NCI-H2227 treated with DMSO at 0.1 percent for 48 hours (cell line): ENCODE results near the gene ACSF3.
"Not testable (repeated sequence)": the region's sequence is repeated elsewhere in the genome, so short reads cannot be mapped to it uniquely, and the experiment has no call there.

Experiments used
- DNase-seq: peaks from one replicate; lab custom pipeline; 2025; lab: John Stamatoyannopoulos, UW

ACSF3 gene

GRCh38 chr16:89175280-89176146 is 81.9 kb downstream of the ACSF3 start:
- no peak for DNase-seq

- no peak for DNase-seq
Observed at GRCh38 chr16:89176147-89176690, 82.6 kb downstream of the ACSF3 start.

- DNase-seq = no peak
Observed at GRCh38 chr16:89176717-89177116, 83.1 kb downstream of the ACSF3 start.

GRCh38 chr16:89177501-89177900 is 83.8 kb downstream of the ACSF3 start:
- no peak for DNase-seq

GRCh38 chr16:89178453-89179147 is 84.9 kb downstream of the ACSF3 start:
- no peak for DNase-seq

- no peak for DNase-seq
Observed at GRCh38 chr16:89179148-89179484, 85.5 kb downstream of the ACSF3 start.

- no peak for DNase-seq
Observed at GRCh38 chr16:89179656-89180315, 86.1 kb downstream of the ACSF3 start.

- DNase-seq = no peak
Observed at GRCh38 chr16:89183463-89183862, 89.8 kb downstream of the ACSF3 start.

- DNase-seq = no peak
Observed at GRCh38 chr16:89183975-89184676, 90.5 kb downstream of the ACSF3 start.

- DNase-seq = no peak
Observed at GRCh38 chr16:89184677-89184932, 91.0 kb downstream of the ACSF3 start.

GRCh38 chr16:89184933-89185794 is 91.5 kb downstream of the ACSF3 start:
- DNase-seq = no peak

- DNase-seq = not testable (repeated sequence)
Observed at GRCh38 chr16:89185887-89186592, 92.4 kb downstream of the ACSF3 start.

GRCh38 chr16:89186593-89187031 is 93.0 kb downstream of the ACSF3 start:
- not testable (repeated sequence) for DNase-seq

- DNase-seq = no peak
Observed at GRCh38 chr16:89187032-89187769, 93.5 kb downstream of the ACSF3 start.

- no peak for DNase-seq
Observed at GRCh38 chr16:89187770-89188392, 94.2 kb downstream of the ACSF3 start.

- DNase-seq = not testable (repeated sequence)
Observed at GRCh38 chr16:89188471-89189357, 95.1 kb downstream of the ACSF3 start.

- DNase-seq = no peak
Observed at GRCh38 chr16:89189358-89190025, 95.8 kb downstream of the ACSF3 start.
